ENCODE results near the gene SLC25A10.

- TF ChIP-seq EZH2 (IDR thresholded peaks at IDR 0.05) (no peak), CTCF (IDR thresholded peaks at IDR 0.05) (no peak), EZH2phosphoT487 (IDR thresholded peaks at IDR 0.05) (no peak)
Measured at GRCh38 chr17:81715872-81716673, 4.0 kb downstream of the SLC25A10 start.
